ENCODE measurements around the gene SCN5A.

- no peak for TF ChIP-seq POLR2A (IDR thresholded peaks at IDR 0.05)
- TF ChIP-seq, protein P1, sequence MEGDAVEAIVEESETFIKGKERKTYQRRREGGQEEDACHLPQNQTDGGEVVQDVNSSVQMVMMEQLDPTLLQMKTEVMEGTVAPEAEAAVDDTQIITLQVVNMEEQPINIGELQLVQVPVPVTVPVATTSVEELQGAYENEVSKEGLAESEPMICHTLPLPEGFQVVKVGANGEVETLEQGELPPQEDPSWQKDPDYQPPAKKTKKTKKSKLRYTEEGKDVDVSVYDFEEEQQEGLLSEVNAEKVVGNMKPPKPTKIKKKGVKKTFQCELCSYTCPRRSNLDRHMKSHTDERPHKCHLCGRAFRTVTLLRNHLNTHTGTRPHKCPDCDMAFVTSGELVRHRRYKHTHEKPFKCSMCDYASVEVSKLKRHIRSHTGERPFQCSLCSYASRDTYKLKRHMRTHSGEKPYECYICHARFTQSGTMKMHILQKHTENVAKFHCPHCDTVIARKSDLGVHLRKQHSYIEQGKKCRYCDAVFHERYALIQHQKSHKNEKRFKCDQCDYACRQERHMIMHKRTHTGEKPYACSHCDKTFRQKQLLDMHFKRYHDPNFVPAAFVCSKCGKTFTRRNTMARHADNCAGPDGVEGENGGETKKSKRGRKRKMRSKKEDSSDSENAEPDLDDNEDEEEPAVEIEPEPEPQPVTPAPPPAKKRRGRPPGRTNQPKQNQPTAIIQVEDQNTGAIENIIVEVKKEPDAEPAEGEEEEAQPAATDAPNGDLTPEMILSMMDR (IDR thresholded peaks at IDR 0.05), result no peak
- TF ChIP-seq POLR2AphosphoS5 (IDR thresholded peaks at IDR 0.05), result no peak
These were observed 37.8 kb upstream of the SCN5A start for GRCh38 chr3:38687321-38687720.
